Measurements from ENCODE around the gene TRAF7.

The TRAF7 gene

DNA sequence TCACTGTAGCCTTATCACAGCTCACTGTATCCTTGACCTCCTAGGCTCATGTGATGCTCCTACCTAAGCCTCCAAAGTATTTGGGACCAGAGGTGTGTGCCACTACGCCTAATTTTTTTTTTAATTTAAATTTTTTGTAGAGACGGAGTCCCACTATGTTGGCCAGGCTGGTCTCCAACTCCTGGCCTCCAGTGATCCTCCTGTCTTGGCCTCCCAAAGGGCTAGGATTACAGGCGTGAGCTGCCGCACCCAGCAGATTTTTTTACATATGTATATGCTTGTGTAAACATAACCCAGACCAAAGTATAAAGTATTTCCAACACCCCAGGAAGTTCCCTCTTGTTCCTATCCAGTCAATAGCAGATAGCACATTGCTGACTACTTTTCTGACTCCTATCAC, 60.7 kb downstream of the TRAF7 start:
- no peak for DNase-seq (ENCODE audit: low read depth)

- peak; percentile 98 for DNase-seq (ENCODE audit: low read depth)
Observed at GRCh38 chr16:2223221-2223941, 67.8 kb downstream of the TRAF7 start, which contains the start of gene E4F1. Gene E4F1 (plus strand): TSS chr16:2223591. CDS start chr16:2223614, 23 bp downstream.

GRCh38 chr16:2223942-2224486, 68.4 kb downstream of the TRAF7 start:
- DNase-seq (ENCODE audit: low read depth): no peak

- DNase-seq (ENCODE audit: low read depth): no peak
Observed at GRCh38 chr16:2226245-2226793, 70.7 kb downstream of the TRAF7 start.

DNA sequence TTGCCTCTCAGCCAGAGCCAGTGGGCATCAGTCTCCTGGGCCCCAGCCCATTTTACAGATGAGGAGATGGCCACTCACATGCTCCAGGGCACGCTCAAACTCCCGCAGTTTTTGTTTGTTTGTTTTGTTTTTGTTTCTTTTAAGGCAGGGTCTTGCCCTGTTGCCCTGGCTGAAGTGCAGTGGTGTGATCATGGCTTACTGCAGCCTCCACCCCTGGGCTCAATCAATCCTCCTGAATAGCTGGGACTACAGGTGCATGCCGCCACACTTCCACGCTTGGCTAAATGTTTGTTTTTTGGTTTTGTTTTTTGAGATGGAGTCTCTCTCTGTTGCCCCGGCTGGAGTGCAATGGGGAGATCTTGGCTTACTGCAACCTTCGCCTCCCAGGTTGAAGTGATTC, 71.3 kb downstream of the TRAF7 start:
- no peak for DNase-seq (ENCODE audit: low read depth)
